Neural cell (in vitro differentiated cells): ENCODE data around the gene PKIB.

Experiments used
- CTCF ChIP-seq: fragments of 450-650 bp; IDR thresholded peaks from 2 replicates; pipeline ENCODE4 v1.5.1; 2014; ENCODE audit warnings: antibody characterized with exemption, mild to moderate bottlenecking, moderate library complexity; ENCODE audit not compliant: poor library complexity, severe bottlenecking
- EP300 ChIP-seq: fragments of 450-650 bp; conservative IDR thresholded peaks from 2 replicates; pipeline ENCODE4 v1.6.1; 2014; ENCODE audit warnings: antibody characterized with exemption, mild to moderate bottlenecking, moderate library complexity; ENCODE audit not compliant: poor library complexity, severe bottlenecking
- EZH2 ChIP-seq: fragments of 200-600, 300-800 bp; shearing (Covaris generic), sonication (generic); IDR thresholded peaks from 2 replicates; pipeline ENCODE4 v1.6.1; 2014; ENCODE audit warnings: antibody characterized with exemption, low read length, borderline replicate concordance, mild to moderate bottlenecking; ENCODE audit not compliant: insufficient read depth, poor library complexity, severe bottlenecking
- MXI1 ChIP-seq: fragments of 450-650 bp; conservative IDR thresholded peaks from 2 replicates; pipeline ENCODE4 v1.6.1; 2014; ENCODE audit warnings: antibody characterized with exemption, mild to moderate bottlenecking; ENCODE audit not compliant: poor library complexity, severe bottlenecking
- RAD21 ChIP-seq: fragments of 450-650 bp; conservative IDR thresholded peaks from 2 replicates; pipeline ENCODE4 v1.6.1; 2014; ENCODE audit warnings: antibody characterized with exemption, mild to moderate bottlenecking, moderate library complexity
- REST ChIP-seq: IDR thresholded peaks from 2 replicates; pipeline ENCODE4 v1.6.1; 2012; ENCODE audit warnings: borderline replicate concordance
- TAF1 ChIP-seq: IDR thresholded peaks from 2 replicates; pipeline ENCODE4 v1.6.1; 2012; ENCODE audit warnings: low read depth

GRCh38 chr6:122714059-122714458, 103.9 kb downstream of the PKIB start:
- TF ChIP-seq CTCF (no peak), REST (no peak), MXI1 (no peak), RAD21 (no peak), EZH2 (no peak), EP300 (no peak), TAF1 (no peak)
